Measurements from ENCODE around the gene ZC3H4. TPM values are rescaled to one million over a fixed set of nuclear protein-coding genes. Genes with fewer than 3 reads are reported as not detected.

Gene ZC3H4
- total RNA-seq, 4 donors from 2014 or later, result 19.1 to 36.7 (median 31.3) TPM

DNA sequence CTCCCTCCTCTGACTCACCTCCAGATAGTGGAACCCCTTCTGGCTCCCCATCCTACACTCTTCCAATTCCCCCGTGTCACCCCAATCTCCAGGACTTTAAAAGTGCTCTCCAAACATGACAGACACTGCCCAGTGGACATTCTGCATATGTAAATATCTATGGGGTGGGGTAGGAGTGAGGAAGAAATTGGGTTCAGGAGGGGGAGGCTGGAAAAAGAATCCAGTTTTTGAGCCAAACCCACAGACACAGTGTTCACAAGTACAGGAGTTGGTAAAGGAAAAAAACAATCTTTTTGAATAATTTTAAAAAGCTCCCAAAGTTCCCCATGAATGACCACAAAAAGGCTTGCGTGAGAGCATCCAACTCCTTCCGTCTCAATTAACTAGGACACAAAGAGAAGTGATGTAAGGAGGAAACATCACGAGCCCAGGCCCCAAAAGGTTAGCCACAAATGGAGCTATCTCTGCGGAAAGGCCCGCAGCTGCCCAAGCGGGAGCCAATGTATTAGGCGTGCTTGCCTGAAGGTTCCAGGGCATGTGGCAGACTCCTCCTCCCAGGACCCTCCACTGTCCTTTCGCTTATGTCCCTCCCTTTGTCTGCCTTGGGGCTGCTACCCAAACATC, 18.0 kb downstream of the ZC3H4 start:
- peak overlapping the region; percentile 92 to 95 (median 94) for H3K27ac ChIP-seq
- TF ChIP-seq POLR2A (IDR thresholded peaks at IDR 0.05), result no peak
- TF ChIP-seq, protein P1, sequence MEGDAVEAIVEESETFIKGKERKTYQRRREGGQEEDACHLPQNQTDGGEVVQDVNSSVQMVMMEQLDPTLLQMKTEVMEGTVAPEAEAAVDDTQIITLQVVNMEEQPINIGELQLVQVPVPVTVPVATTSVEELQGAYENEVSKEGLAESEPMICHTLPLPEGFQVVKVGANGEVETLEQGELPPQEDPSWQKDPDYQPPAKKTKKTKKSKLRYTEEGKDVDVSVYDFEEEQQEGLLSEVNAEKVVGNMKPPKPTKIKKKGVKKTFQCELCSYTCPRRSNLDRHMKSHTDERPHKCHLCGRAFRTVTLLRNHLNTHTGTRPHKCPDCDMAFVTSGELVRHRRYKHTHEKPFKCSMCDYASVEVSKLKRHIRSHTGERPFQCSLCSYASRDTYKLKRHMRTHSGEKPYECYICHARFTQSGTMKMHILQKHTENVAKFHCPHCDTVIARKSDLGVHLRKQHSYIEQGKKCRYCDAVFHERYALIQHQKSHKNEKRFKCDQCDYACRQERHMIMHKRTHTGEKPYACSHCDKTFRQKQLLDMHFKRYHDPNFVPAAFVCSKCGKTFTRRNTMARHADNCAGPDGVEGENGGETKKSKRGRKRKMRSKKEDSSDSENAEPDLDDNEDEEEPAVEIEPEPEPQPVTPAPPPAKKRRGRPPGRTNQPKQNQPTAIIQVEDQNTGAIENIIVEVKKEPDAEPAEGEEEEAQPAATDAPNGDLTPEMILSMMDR (IDR thresholded peaks at IDR 0.05), result no peak
- no peak overlapping the region for H3K4me3 ChIP-seq (replicated peaks in 1 of 3)
- no peaks in the 10 kb centered on the region for H3K27me3 ChIP-seq
- peaks cover 0 to 9% of the 10 kb centered on the region in 2 donors for H3K36me3 ChIP-seq
- intact Hi-C loops (cut with DNase I), result no loop called here
- 61% methylated on average over 9 of the region's 9 CpGs for WGBS, 2 donors
- peak in 1 of 2 donors; percentile 28 for DNase-seq
- H3K4me1 ChIP-seq, result peaks cover 47 to 73% of the 10 kb centered on the region in 2 donors
- no peaks in the 10 kb centered on the region for H3K9me3 ChIP-seq

DNA sequence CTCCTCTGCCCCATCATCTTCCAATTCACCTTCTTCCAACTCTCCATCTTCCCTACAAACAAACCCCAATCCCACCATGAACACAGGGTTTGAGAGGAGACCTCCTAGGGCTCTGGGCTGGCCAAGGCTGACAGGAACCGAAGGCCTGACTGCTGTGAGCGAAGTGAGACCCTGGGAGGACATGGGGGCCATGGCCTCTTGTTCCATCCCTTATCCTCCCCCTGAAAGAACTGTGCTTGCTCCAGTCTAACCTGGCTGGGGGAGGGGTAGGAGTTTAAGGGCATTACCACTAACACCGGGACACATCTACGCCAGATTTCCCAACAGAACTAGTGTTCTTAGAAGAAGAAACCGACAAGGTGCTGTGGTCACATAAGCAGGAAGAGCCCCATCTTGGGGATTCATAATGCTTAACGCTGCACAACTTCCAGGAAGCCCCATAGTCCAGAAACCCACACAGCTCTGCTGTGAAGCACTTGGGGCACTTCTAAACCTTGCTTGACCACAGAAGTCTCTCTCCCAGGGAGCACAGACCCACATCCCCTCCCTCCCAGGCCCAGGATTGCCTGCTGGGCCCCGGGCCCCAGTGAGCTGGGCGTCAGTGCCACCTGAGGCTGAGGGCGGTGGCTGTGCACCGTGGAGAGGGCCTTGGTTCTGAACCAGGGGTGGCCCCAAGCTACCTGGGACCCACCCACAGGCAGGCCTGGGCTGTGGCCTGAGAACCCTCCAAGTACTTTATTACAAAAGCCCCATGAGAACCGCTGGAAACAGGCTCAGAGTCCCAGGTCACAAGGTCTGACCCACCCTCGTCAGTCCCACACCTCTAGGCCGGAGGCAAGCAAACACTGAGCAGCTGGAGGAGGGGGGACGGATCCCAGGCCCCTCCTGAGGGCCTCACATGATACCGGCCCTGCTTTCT, 18.8 kb downstream of the ZC3H4 start:
- 51 to 66% methylated on average over 9 to 15 of the region's 15 CpGs for WGBS, 2 donors
- no peaks in the 10 kb centered on the region for H3K27me3 ChIP-seq
- no peak overlapping the region for H3K4me3 ChIP-seq (replicated peaks in 1 of 3)
- H3K27ac ChIP-seq, result peak overlapping the region; percentile 92 to 95 (median 94)
- no peaks in the 10 kb centered on the region for H3K9me3 ChIP-seq
- peak in 1 of 2 donors; percentile 10 for TF ChIP-seq POLR2A (IDR thresholded peaks at IDR 0.05)
- TF ChIP-seq, protein P1 (IDR thresholded peaks at IDR 0.05), result no peak
- DNase-seq, result peak; percentile 62 to 72
- peaks cover 47 to 72% of the 10 kb centered on the region in 2 donors for H3K4me1 ChIP-seq
- H3K36me3 ChIP-seq, result peaks cover 7 to 16% of the 10 kb centered on the region in 2 donors
- intact Hi-C loops (cut with DNase I), result no loop called here

DNA sequence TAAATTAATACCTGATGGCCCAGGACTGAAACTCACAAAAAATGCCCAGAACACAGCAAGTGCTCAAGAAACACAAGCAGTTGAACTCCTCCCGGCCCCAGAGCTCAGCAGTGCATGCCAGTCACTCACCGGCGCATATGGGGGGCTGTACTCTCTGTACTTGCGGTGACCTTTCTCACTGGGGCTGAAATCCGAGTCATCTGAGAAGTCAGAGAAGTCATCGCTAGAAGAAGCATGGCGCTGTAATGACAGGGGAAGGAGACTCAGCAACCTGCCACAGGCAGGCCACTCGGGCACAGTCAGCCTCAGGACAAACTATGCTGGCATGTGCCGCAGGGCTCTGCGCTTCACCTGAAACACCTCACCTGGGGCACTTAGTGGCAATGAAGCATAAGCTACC, 19.7 kb downstream of the ZC3H4 start:
- WGBS, 2 donors, result 52 to 64% methylated on average over 10 of the region's 10 CpGs
- intact Hi-C loops (cut with DNase I), result no loop called here
- Histone ChIP-seq H3K27me3 (no peaks in the 10 kb centered on the region), H3K36me3 (peaks cover 15 to 24% of the 10 kb centered on the region in 2 donors), H3K4me1 (peaks cover 47 to 62% of the 10 kb centered on the region in 2 donors), H3K9me3 (no peaks in the 10 kb centered on the region), H3K4me3 (replicated peaks in 1 of 3) (no peak overlapping the region), H3K27ac (peak overlapping the region; percentile 92 to 95 (median 94))
- no peak for TF ChIP-seq POLR2A (IDR thresholded peaks at IDR 0.05)
- TF ChIP-seq, protein P1 (IDR thresholded peaks at IDR 0.05), result no peak
- DNase-seq, result peak; percentile 71 to 74

DNA sequence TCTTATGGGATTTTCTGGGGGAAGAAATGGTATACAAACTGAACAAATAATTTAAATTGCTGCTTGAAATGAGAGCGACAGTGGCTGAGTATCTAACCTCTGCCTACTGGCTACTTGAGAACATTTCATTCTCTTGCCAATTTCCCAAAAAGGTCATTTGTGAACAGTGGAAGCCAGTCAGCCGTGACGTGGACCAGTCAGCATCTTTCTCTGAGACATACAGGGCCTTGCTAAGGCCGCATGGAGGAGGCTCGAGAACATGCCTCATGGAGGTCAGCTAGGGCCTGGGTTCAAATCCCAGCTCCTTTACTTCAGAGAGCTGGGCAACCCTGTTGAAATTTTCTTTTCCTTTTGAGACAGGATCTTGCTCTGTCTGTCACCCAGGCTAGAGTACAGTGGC, 20.3 kb downstream of the ZC3H4 start:
- intact Hi-C loops (cut with DNase I), result no loop called here
- H3K27ac ChIP-seq, result peak overlapping the region; percentile 92 to 95 (median 94)
- TF ChIP-seq, protein P1 (IDR thresholded peaks at IDR 0.05), result no peak
- TF ChIP-seq POLR2A (IDR thresholded peaks at IDR 0.05), result no peak

More for the DNA sequence above, 20.3 kb downstream of the ZC3H4 start:
- Histone ChIP-seq H3K4me1 (peaks cover 44 to 56% of the 10 kb centered on the region in 2 donors), H3K4me3 (replicated peaks in 1 of 3) (no peak overlapping the region), H3K27me3 (no peaks in the 10 kb centered on the region), H3K36me3 (peaks cover 19 to 24% of the 10 kb centered on the region in 2 donors), H3K9me3 (no peaks in the 10 kb centered on the region)
- WGBS, 2 donors, result 41 to 43% methylated on average over 5 of the region's 5 CpGs
- peak; percentile 84 to 87 for DNase-seq

Data from thyroid gland (tissue), 4 donors.